DND-41 (cell line): ENCODE data around the gene ZNRF2.

Experiments used
- ATAC-seq: fragments of 200-7000 bp; cut with Tn5 transposase; 3 replicates; pipeline ENCODE4 v1.9.1; 2021; ENCODE audit warnings: low read depth; ENCODE audit not compliant: insufficient read depth
- DNase-seq: peaks from one replicate; pipeline ENCODE4 v3.0.0-alpha.2; 2020
- H2AFZ ChIP-seq: 2 replicates; pipeline ENCODE4 v1.6.0; 2012; ENCODE audit warnings: low read depth, low read length
- H3K27ac ChIP-seq: 2 replicates; pipeline ENCODE4 v1.5.1; 2012; ENCODE audit warnings: low read length, inconsistent platforms
- H3K27me3 ChIP-seq: fragments of 200-600 bp; sonication (generic); 2 replicates; pipeline ENCODE4 v1.6.0; 2012; ENCODE audit warnings: low read length, mild to moderate bottlenecking, inconsistent platforms; ENCODE audit not compliant: insufficient read depth, poor library complexity
- H3K36me3 ChIP-seq: 2 replicates; pipeline ENCODE4 v1.5.1; 2012; ENCODE audit warnings: low read length, inconsistent platforms; ENCODE audit not compliant: insufficient read depth
- H3K4me1 ChIP-seq: 2 replicates; pipeline ENCODE4 v1.5.1; 2012; ENCODE audit warnings: mild to moderate bottlenecking, low read length; ENCODE audit not compliant: insufficient read depth
- H3K4me2 ChIP-seq: 2 replicates; pipeline ENCODE4 v1.6.0; 2012; ENCODE audit warnings: mild to moderate bottlenecking, moderate library complexity, low read length, inconsistent platforms; ENCODE audit not compliant: insufficient read depth
- H3K4me3 ChIP-seq, 2 experiments: fragments of 200-600 bp in 1 of 2; shearing (Covaris generic) in 1 of 2; 2 replicates each; pipeline ENCODE4 v1.5.1; 2012 to 2016; ENCODE audit warnings: inconsistent platforms in 2 of 2, low read length in 2 of 2, mild to moderate bottlenecking in 2 of 2, low read depth in 1 of 2, moderate library complexity in 1 of 2
- H3K79me2 ChIP-seq: 2 replicates; pipeline ENCODE4 v1.6.0; 2012; ENCODE audit warnings: low read length, inconsistent platforms; ENCODE audit not compliant: insufficient read depth
- H3K9ac ChIP-seq: 2 replicates; pipeline ENCODE4 v1.6.0; 2012; ENCODE audit warnings: low read depth, mild to moderate bottlenecking, inconsistent platforms, low read length, moderate library complexity
- H3K9me3 ChIP-seq: 2 replicates; pipeline ENCODE4 v1.5.1; 2012; ENCODE audit warnings: low read length, moderate library complexity, mild to moderate bottlenecking, inconsistent platforms; ENCODE audit not compliant: insufficient read depth, severe bottlenecking
- H4K20me1 ChIP-seq: 2 replicates; pipeline ENCODE4 v1.6.0; 2012; ENCODE audit warnings: low read length; ENCODE audit not compliant: insufficient read depth
- EZH2 ChIP-seq: IDR thresholded peaks from 3 replicates; pipeline ENCODE4 v1.6.1; 2012; ENCODE audit warnings: borderline replicate concordance, low read depth, mild to moderate bottlenecking, moderate library complexity, low read length, inconsistent platforms; ENCODE audit not compliant: severe bottlenecking
- TF ChIP-seq, protein P1 (sequence below): IDR thresholded peaks from 2 replicates; pipeline ENCODE4 v1.5.1; 2012; ENCODE audit warnings: borderline replicate concordance, low read length, moderate library complexity, mild to moderate bottlenecking; ENCODE audit not compliant: poor library complexity, severe bottlenecking; ENCODE audit errors: extremely low read depth

Gene ZNRF2

DNA sequence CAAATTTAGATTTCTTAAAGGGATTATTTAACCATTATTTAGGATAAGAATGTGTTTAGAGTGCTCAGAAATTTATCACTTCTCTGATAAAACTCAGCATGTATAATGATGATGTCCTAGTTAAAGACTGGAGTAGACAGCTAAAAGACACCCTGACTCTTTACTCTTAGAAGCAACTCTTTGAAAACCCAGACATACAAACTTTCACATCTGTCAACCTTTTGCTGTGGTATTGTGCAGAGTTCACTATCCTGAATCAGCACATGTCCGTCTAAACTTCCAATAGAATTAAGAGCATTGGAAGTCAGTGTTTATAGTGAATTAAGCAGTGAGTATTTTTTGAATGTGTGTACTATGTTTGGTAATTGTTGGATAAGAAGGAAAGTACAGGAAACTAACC lies 24.9 kb downstream of the ZNRF2 start:
- Histone ChIP-seq H2AFZ (no peak overlapping the region), H3K4me2 (no peak overlapping the region), H3K4me1 (no peaks in the 10 kb centered on the region)

GRCh38 chr7:30309842-30310435 lies 25.5 kb downstream of the ZNRF2 start:
- H3K79me2 ChIP-seq: peaks cover 96% of the 10 kb centered on the region
- DNase-seq (no peak), ATAC-seq (no peak)
- H3K27me3 ChIP-seq: no peaks in the 10 kb centered on the region
- H3K27ac ChIP-seq: no peak overlapping the region
- no peak overlapping the region for H3K4me3 ChIP-seq
- H3K36me3 ChIP-seq: no peaks in the 10 kb centered on the region
- no peak overlapping the region for H2AFZ ChIP-seq
- no peak overlapping the region for H3K9ac ChIP-seq
- no peaks in the 10 kb centered on the region for H3K9me3 ChIP-seq
- peaks cover 60% of the 10 kb centered on the region for H4K20me1 ChIP-seq
- H3K4me2 ChIP-seq: no peak overlapping the region
- no peak for TF ChIP-seq EZH2
- TF ChIP-seq, protein P1, sequence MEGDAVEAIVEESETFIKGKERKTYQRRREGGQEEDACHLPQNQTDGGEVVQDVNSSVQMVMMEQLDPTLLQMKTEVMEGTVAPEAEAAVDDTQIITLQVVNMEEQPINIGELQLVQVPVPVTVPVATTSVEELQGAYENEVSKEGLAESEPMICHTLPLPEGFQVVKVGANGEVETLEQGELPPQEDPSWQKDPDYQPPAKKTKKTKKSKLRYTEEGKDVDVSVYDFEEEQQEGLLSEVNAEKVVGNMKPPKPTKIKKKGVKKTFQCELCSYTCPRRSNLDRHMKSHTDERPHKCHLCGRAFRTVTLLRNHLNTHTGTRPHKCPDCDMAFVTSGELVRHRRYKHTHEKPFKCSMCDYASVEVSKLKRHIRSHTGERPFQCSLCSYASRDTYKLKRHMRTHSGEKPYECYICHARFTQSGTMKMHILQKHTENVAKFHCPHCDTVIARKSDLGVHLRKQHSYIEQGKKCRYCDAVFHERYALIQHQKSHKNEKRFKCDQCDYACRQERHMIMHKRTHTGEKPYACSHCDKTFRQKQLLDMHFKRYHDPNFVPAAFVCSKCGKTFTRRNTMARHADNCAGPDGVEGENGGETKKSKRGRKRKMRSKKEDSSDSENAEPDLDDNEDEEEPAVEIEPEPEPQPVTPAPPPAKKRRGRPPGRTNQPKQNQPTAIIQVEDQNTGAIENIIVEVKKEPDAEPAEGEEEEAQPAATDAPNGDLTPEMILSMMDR: no peak
- H3K4me1 ChIP-seq: no peaks in the 10 kb centered on the region

More for the DNA sequence above, 24.9 kb downstream of the ZNRF2 start:
- H3K9me3 ChIP-seq: no peaks in the 10 kb centered on the region
- no peak for TF ChIP-seq EZH2
- TF ChIP-seq, protein P1: no peak
- H4K20me1 ChIP-seq: peaks cover 62% of the 10 kb centered on the region
- no peak overlapping the region for H3K9ac ChIP-seq
- no peak overlapping the region for H3K4me3 ChIP-seq
- H3K27ac ChIP-seq: no peak overlapping the region
- DNase-seq (no peak), ATAC-seq (no peak)
- no peaks in the 10 kb centered on the region for H3K27me3 ChIP-seq
- no peaks in the 10 kb centered on the region for H3K36me3 ChIP-seq
- peaks cover 99% of the 10 kb centered on the region for H3K79me2 ChIP-seq

DNA sequence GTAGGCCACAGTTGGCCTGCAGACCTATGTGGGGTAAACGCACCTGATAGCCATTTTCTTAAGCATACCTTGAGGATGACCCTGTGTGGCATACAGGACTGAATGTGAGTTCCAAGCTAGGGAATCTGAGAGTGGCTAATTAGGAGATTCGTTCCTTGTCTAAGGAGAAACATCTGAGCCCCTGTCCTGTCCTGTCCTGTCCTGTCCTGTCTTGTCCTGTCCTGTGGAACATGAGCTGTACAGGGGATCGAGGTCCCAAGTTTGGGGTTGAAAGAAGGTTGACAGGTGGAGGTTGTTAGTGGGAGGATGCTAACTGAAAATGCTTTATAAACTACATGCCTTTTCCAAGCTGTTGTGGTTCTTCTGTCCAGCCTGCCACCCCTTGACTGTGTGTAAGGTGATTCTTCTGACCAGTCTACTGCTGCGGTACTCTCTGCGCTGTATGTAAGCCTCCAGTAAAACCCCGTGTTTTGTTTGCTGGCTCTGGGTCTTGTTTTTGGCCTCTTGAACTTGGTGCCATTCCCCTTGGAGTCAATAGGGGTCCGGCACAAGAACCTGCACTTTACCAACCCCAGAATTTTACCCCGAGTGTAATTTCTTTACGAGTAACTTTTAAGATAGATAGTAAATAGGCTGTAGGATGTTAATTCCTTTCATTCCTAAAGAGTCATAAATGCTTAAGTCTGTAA lies 26.4 kb downstream of the ZNRF2 start:
- no peak overlapping the region for H3K9ac ChIP-seq
- no peak overlapping the region for H3K4me2 ChIP-seq
- H4K20me1 ChIP-seq: peaks cover 59% of the 10 kb centered on the region
- no peak for ATAC-seq
- TF ChIP-seq EZH2: no peak
- TF ChIP-seq, protein P1: no peak
- no peak overlapping the region for H3K4me3 ChIP-seq
- H3K27me3 ChIP-seq: no peaks in the 10 kb centered on the region
- H3K27ac ChIP-seq: no peak overlapping the region
- H2AFZ ChIP-seq: no peak overlapping the region
- H3K79me2 ChIP-seq: peaks cover 96% of the 10 kb centered on the region
- no peaks in the 10 kb centered on the region for H3K9me3 ChIP-seq
- no peak for DNase-seq
- H3K36me3 ChIP-seq: no peaks in the 10 kb centered on the region
- no peaks in the 10 kb centered on the region for H3K4me1 ChIP-seq

DNA sequence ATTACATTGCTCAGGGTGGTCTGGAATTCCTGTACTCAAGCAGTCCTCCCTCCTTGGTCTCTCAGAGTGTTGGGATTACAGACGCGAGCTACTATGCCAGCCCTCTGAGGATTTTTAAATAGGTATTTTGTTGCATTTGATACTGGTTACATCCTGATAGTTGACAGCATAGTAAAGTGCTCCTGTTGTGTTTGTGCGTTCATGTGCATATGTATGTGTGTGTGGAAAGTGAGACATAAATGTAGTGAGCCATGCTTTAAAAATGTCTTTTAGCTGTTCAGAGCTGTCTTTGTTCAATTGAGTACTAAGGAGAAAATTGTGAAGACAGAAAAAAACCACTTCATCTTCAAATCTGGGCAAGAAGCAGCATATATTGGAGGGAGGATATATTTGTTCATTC lies 27.8 kb downstream of the ZNRF2 start:
- no peak for TF ChIP-seq EZH2
- TF ChIP-seq, protein P1: no peak
- Histone ChIP-seq H3K27me3 (no peaks in the 10 kb centered on the region), H3K4me3 (no peak overlapping the region), H3K36me3 (no peaks in the 10 kb centered on the region), H3K9ac (no peak overlapping the region), H3K27ac (no peak overlapping the region), H3K4me1 (no peaks in the 10 kb centered on the region), H2AFZ (no peak overlapping the region), H4K20me1 (peaks cover 65% of the 10 kb centered on the region), H3K79me2 (peaks cover 95% of the 10 kb centered on the region), H3K4me2 (no peak overlapping the region), H3K9me3 (no peaks in the 10 kb centered on the region)
- ATAC-seq: no peak
- DNase-seq: no peak
